Measurements from ENCODE around the gene SLC1A2.

SLC1A2 gene

GRCh38 chr11:35323076-35323868 lies 96.1 kb downstream of the SLC1A2 start:
- no peak for DNase-seq

DNA sequence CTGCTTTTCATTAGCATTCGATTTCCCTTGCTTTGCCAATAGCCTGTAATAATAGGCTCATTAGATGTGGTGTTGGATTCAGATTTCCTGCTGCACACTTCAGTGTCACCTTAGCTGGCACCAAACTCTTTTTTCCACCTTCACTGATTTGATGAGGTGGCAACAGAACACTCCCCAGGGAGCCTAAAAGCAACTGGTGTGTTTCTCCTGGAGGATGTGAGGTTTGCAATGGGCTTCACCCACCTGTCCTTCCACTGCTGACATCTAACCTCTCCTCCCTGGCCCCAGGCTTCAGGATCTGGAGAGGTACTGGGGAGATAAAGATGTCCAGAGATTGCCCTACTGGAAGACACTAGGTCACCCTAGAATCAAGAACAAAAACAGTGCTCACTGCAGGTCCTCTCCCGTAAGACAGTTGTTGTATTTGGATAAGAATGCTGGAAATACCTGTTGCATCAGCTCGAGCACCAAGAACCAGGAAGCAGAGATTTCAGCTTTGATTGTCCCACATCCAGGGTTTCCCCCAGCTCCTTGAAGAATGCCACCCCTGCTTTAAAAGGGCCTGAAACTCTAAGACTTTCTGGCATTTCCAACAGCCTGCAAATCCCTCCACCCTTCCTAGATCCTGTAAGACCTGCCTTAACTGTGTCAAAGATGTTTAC lies 96.9 kb downstream of the SLC1A2 start:
- no peak for DNase-seq

DNA sequence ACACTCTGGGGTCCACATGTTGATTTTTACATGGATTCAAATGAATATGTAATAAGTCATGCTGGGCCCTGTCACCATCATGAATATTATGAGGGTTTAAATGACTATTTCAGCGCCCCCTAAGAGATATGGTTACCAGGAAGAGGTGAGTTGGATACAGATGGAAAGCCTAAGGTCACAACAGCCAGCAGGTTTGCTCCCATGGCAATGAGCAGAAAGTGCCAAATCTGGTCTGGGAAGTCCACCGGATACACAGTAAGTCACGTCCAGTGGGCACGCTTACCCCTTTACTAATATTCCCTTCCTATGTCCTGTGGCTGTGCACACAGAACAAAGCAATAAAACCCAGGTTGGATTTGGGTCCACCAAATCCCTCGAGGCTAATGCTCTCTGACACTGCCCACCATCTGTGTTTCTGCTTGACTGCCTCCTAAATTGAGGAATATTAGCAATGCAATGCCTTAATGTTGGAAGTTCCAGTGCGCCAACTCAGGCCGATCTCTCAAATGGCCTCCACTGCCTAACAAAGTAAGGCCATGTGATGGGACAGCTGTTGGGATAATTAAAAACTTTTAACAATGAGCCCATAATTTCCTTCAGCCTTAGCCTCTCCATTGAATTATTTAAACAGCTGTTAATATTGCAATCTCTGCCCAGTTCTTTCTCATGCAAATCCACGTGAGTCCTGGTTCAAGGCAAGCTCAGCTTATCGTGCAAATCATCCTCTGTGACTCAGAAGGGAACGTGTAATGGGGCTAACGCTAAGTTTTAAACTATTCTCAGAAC lies 97.6 kb downstream of the SLC1A2 start:
- peak; percentile 86 for DNase-seq

DNA sequence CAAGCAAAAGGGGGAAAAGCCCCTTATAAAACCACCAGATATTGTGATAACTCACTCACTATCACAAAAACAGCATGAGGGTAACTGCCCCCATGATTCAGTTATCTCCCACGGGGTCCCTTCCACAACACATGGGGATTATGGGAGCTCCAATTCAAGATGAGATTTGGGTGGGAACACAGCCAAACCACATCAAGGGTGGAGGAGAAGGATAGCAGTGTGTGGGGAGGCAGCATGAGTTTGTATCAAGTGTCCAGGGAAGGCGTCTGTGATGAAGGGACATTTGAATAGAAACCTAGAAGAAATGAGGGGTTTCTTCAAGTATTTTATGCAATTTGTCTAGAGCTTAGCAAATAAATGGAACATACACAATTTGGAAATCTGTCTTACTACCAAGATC lies 98.2 kb downstream of the SLC1A2 start:
- no peak for DNase-seq

- DNase-seq, result peak; percentile 26
Observed at GRCh38 chr11:35318977-35319925, 100.1 kb downstream of the SLC1A2 start.

DNA sequence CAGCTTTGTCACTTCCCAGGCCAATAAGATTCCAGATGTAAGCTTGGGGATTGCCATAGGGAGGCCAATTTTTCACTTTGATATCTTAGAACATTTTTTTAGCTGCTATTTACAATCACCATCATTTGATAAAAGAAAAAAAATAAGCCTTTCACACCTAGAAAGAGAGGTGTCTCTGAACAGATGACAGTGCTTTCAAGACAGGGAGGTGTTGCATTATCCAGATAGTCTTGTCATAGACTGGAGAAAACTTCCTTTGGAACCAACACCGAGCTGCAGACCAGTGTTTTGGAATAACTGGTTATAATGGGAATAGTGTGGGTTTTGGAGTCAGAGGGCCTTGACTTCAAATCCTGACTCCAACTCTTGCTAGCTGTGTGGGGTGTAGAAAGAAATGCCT lies 101.0 kb downstream of the SLC1A2 start:
- no peak for DNase-seq

- no peak for DNase-seq
Observed at GRCh38 chr11:35317253-35317652, 102.1 kb downstream of the SLC1A2 start.

GRCh38 chr11:35316161-35316560 lies 103.2 kb downstream of the SLC1A2 start:
- no peak for DNase-seq

GRCh38 chr11:35313760-35314153 lies 105.6 kb downstream of the SLC1A2 start:
- DNase-seq, result no peak

DNA sequence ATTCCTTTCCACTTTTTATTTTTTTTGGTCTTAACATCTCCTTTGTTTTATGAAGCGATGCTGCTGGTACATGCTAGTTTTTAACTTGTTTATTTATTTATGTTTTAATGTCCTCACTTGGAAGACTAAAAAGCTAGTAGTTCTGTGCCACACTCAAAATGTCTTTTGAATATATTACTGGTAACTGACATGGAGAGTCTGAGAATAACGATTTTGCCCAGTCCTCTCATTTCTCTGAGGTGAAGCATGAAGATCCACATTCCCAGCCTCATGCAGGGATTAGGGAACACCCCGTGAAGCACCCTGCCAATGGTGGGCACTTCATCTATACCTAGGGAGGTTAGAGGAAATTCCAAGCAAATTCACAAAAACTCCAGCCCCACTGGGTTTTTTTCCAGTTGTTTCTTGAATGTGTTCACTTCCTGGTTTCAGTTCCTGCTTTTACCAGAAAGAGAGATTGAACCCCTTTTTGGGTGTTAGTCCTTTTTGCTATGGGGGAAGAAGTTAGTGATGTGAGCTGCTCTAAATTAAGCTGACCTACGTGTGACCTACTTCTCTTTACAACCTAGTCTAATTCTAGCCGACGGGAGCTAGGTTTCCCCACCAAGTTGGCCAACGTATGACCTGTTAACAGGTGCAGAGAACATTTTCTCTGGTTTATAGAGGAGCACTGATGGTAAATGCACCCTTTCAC lies 106.1 kb downstream of the SLC1A2 start:
- no peak for DNase-seq

- no peak for DNase-seq
Observed at GRCh38 chr11:35311331-35311730, 108.0 kb downstream of the SLC1A2 start.

- DNase-seq, result no peak
Observed at GRCh38 chr11:35308157-35308556, 111.2 kb downstream of the SLC1A2 start.

GRCh38 chr11:35307221-35307621 lies 112.1 kb downstream of the SLC1A2 start:
- DNase-seq, result no peak

DNA sequence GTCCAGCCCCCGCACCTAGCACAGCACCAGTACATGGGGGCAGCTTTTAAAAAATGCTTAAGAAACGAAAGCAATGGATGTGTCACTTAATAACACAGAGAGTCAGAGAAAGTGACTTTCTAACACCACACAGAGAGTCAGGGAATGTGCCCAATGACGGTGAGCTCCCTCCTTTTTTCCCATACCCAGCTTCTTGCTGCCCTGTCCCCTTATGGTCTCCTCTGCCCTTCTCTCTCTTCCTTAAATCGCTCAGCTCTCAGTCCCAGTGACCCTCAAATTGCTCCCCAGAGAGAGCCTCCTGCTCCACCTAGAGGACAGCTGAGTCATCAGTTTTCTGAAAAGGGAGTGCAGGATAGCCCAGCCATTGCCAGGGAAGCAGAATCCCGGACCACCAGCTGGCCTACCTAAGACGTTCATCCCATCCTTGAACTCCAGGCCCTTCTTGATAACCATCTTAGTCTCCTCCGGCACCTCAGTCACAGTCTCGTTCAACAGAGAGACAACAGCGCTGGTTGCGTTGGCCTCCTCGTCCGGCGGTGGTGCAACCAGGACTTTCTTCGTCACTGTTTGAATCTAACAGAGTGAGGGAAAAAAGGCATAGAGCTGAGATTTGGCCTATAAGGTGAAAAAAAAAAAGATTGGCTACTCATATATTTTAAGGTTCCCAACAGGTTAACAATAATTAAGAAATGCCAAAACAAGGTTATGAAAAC lies 113.5 kb downstream of the SLC1A2 start:
- DNase-seq, result peak; percentile 75

- DNase-seq, result no peak
Observed at GRCh38 chr11:35304900-35305460, 114.4 kb downstream of the SLC1A2 start.

DNA sequence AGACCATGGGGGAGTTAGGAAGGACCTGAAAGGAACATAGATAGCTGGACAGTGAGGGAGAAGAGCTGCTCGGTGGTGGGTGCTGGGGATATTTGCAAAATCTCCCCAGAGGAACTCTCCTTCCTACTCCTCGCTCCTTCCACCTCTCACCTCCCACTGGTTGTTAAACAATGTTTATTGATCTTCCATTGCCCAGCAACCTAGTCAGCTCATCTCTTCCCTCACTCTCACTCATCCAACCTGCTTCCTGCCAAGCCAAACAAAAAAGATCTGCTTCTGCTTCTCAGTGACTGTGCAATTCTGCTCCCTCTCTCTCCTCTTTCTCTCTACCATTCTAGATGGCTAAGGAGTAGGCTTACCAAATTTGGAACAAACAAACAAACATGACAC lies 115.0 kb downstream of the SLC1A2 start:
- DNase-seq, result no peak

DNA sequence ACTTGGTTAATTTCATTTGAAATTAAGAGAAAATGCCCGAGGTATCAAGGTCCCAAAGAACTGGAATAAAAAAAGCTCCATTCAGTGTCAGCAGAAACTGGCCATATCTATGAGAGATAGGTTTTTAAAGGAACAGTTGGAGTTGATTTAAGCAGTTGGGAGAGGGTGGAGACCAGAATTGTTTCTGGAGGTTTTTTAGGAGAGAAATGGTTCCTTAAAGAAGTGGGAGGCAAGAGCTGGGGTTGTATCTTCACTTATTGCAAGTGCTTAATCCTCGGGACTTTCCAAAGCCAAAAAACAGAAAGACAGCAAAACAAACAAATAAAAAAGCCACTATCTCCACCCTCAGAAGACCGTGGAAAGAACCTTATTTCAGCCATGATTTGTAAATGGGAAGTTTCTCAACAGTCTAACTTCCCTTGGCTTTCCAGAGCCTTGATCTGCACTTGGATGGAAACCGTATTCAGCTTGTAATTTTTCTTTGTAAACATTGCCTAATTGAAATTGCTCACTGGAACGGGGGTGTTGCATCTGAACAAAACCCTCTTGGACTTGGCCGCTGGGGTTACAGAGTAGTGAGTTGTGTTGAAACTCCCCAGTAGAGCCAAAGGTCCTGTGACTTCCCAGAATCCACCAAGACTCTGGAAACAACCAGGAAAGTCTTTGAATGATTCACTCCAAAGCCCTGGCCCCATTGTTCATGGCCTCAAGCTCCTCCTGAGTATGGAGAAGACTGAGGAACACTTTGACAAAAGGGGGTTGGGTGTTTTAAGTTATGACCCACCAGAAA lies 115.6 kb downstream of the SLC1A2 start:
- DNase-seq, result no peak

- DNase-seq, result no peak
Observed at GRCh38 chr11:35302398-35302797, 117.0 kb downstream of the SLC1A2 start.

GRCh38 chr11:35298369-35298768 lies 121.0 kb downstream of the SLC1A2 start:
- no peak for DNase-seq

DNA sequence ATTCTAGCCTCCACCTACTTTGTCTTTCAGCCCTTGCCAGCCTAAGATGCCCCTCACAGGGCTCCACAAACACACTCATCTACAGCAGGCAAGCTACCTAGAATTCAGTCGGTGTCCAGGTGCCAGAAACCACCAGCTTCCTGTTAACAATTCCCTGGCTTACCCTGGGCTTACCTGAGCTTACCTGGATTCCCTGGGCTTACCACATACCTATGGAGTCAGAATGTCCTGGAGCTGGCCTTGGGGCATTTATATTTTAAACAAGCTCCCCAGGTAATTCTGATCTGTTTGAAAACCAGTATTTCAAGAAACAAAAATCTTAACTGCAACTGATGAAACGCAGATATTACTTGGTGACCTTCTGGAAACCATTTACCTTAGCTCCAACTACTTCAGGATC lies 123.6 kb downstream of the SLC1A2 start:
- DNase-seq, result no peak

Data from eye (tissue), 1 donor.